K562 (cell line): ENCODE measurements around the gene SPRY2. TPM values are rescaled to one million over a fixed set of nuclear protein-coding genes. Genes with fewer than 3 reads are reported as not detected.
A peak's percentile ranks its signal among the peaks of the same experiment; 100 is the strongest.

Experiments used
- CREB1 ChIP-seq, 2 experiments: sonication (generic) in 1 of 2; formaldehyde crosslinking in 1 of 2; IDR thresholded peaks; 2 replicates each; pipeline versions ENCODE4 v1.6.1 to v1.8.0; 2012 to 2022; ENCODE audit warnings: inconsistent platforms in 1 of 2, mild to moderate bottlenecking in 1 of 2, missing genetic modification reagents in 1 of 2, moderate library complexity in 1 of 2
- FOXJ2 ChIP-seq: fragments of 200-800 bp; sonication (Bioruptor generic); IDR thresholded peaks from 2 replicates; pipeline ENCODE4 v1.6.1; 2016; ENCODE audit warnings: missing genetic modification characterization, missing compliant biosample characterization
- HDAC1 ChIP-seq, 2 experiments: fragments of 450-650 bp; IDR thresholded peaks; 2 replicates each; pipeline ENCODE4 v1.6.1; 2016 to 2017; ENCODE audit warnings: inconsistent platforms in 1 of 2, mild to moderate bottlenecking in 1 of 2, moderate library complexity in 1 of 2
- HEY1 ChIP-seq: fragments of 250-450 bp; sonication (Bioruptor Pico); IDR thresholded peaks from 2 replicates; pipeline ENCODE4 v1.5.0; 2020; ENCODE audit warnings: mild to moderate bottlenecking, moderate library complexity, borderline replicate concordance
- MAFG ChIP-seq: fragments of 450-650 bp; conservative IDR thresholded peaks from 2 replicates; pipeline ENCODE4 v1.6.1; 2016; ENCODE audit warnings: missing genetic modification characterization, missing compliant biosample characterization
- MBD2 ChIP-seq: sonication (generic); IDR thresholded peaks from 2 replicates; pipeline ENCODE4 v1.6.1; 2016; ENCODE audit warnings: low read depth, borderline replicate concordance
- NCOA1 ChIP-seq: fragments of 450-650 bp; IDR thresholded peaks from 2 replicates; pipeline ENCODE4 v1.6.1; 2016; ENCODE audit warnings: low read depth
- NFATC3 ChIP-seq: fragments of 450-650 bp; IDR thresholded peaks from 2 replicates; pipeline ENCODE4 v1.6.1; 2017; ENCODE audit warnings: mild to moderate bottlenecking
- PHB2 ChIP-seq: fragments of 450-650 bp; IDR thresholded peaks from 2 replicates; pipeline ENCODE4 v1.6.1; 2017; ENCODE audit warnings: low read depth
- RBFOX2 ChIP-seq: fragments of 200-400 bp; formaldehyde crosslinking; IDR thresholded peaks from 2 replicates; pipeline ENCODE4 v1.6.1; 2017; ENCODE audit warnings: low read depth, mild to moderate bottlenecking, low read length, moderate library complexity
- RERE ChIP-seq: sonication (generic); formaldehyde crosslinking; IDR thresholded peaks from 2 replicates; pipeline ENCODE4 v1.8.0; 2023; ENCODE audit warnings: missing genetic modification reagents, mild to moderate bottlenecking, borderline replicate concordance
- RFX7 ChIP-seq: fragments of 250-450 bp; sonication (Bioruptor Pico); IDR thresholded peaks from 2 replicates; pipeline ENCODE4 v1.5.1; 2021; ENCODE audit warnings: mild to moderate bottlenecking
- SMARCA5 ChIP-seq: fragments of 450-650 bp; IDR thresholded peaks from 2 replicates; pipeline ENCODE4 v1.6.1; 2016
- SMARCB1 ChIP-seq: IDR thresholded peaks from 2 replicates; pipeline ENCODE4 v1.6.1; 2011; ENCODE audit warnings: improper control_type of control experiment, low read depth; ENCODE audit not compliant: insufficient read length
- SOX6 ChIP-seq: fragments of 450-650 bp; IDR thresholded peaks from 2 replicates; pipeline ENCODE4 v1.6.1; 2014; ENCODE audit warnings: mild to moderate bottlenecking
- THRB ChIP-seq: fragments of 450-650 bp; formaldehyde crosslinking; conservative IDR thresholded peaks from 2 replicates; pipeline ENCODE4 v1.4.0; 2022; ENCODE audit warnings: mild to moderate bottlenecking, missing genetic modification characterization
- ZNF239 ChIP-seq: fragments of 250-450 bp; sonication (Bioruptor Pico); IDR thresholded peaks from 2 replicates; pipeline ENCODE4 v1.4.0; 2020; ENCODE audit warnings: mild to moderate bottlenecking
- ZNF395 ChIP-seq: fragments of 200-800 bp; sonication (Bioruptor generic); IDR thresholded peaks from 2 replicates; pipeline ENCODE4 v1.6.1; 2017; ENCODE audit warnings: missing genetic modification characterization, missing compliant biosample characterization
- ZNF41 ChIP-seq: fragments of 250-450 bp; sonication (Bioruptor Pico); conservative IDR thresholded peaks from 2 replicates; pipeline ENCODE4 v1.4.0; 2020; ENCODE audit warnings: mild to moderate bottlenecking
- ZNF695 ChIP-seq: fragments of 450-650 bp; formaldehyde crosslinking; IDR thresholded peaks from 2 replicates; pipeline ENCODE4 v1.4.0; 2020; ENCODE audit warnings: mild to moderate bottlenecking, moderate library complexity
- polyA plus RNA-seq, 8 experiments: library from polyadenylated mRNA; depleted of rRNA in 4 of 8; stranded (reverse) in 5 of 8; unstranded in 3 of 8; fragments of >200 nt; fragmentation: Nextera tagmentation in 2 of 8; fragmentation: Illumina TruSeq in 1 of 8; extraction: Ambion mirVana in 2 of 8; extraction: Trizol in 1 of 8; gene quantifications; 2 replicates each; pipeline versions ENCODE4 v1.2.1 to v1.2.3, GENCODE V29; 2011 to 2014; ENCODE audit warnings: inconsistent platforms in 1 of 8, missing spikeins in 1 of 8
- total RNA-seq, 7 experiments: library from RNA; depleted of rRNA in 6 of 7; stranded (reverse); fragments of >200 nt in 6 of 7; fragmentation: Illumina TruSeq in 2 of 7; extraction: Trizol in 2 of 7; gene quantifications; 2 replicates each; pipeline versions ENCODE4 v1.2.1 to v1.2.3, GENCODE V29; 2011 to 2021; ENCODE audit warnings: low replicate concordance in 1 of 7

Gene SPRY2
- total and polyA plus RNA-seq, 9 of the 15 experiments (the other 6 are each of a cell fraction or from before 2014, with no cell fraction given): 1.8 to 7.8 (median 3.4) TPM

- TF ChIP-seq SMARCA5: no peak
- TF ChIP-seq FOXJ2 (tag): no peak
- no peak for TF ChIP-seq RERE
- TF ChIP-seq THRB (CRISPR knock-in tag): no peak
- no peak for TF ChIP-seq NCOA1
- TF ChIP-seq ZNF41 (CRISPR knock-in tag): no peak
- no peak for TF ChIP-seq MAFG (tag)
- TF ChIP-seq SOX6: no peak
- TF ChIP-seq ZNF395 (CRISPR knock-in tag): no peak
- TF ChIP-seq HDAC1 (IDR thresholded peaks at IDR 0.05): no peak
- TF ChIP-seq PHB2: no peak
- no peak for TF ChIP-seq ZNF239 (CRISPR knock-in tag)
- TF ChIP-seq RFX7: no peak
- TF ChIP-seq HEY1 (CRISPR knock-in tag): no peak
- TF ChIP-seq CREB1 (IDR thresholded peaks at IDR 0.05): no peak
- TF ChIP-seq CREB1 (CRISPR knock-in tag; IDR thresholded peaks at IDR 0.05): 0 out of 2 replicates have a peak, but pooled peaks have one; percentile 29
- no peak for TF ChIP-seq SMARCB1
- TF ChIP-seq NFATC3: no peak
- no peak for TF ChIP-seq MBD2
- TF ChIP-seq ZNF695 (CRISPR knock-in tag): no peak
- TF ChIP-seq RBFOX2: peak; percentile 78
Observed at GRCh38 chr13:80342471-80343371, 1.8 kb upstream of the SPRY2 start (continued).
